Measurements from ENCODE around the gene SH2D4B. TPM values are rescaled to one million over a fixed set of nuclear protein-coding genes. Genes with fewer than 3 reads are reported as not detected.
A peak's percentile ranks its signal among the peaks of the same experiment; 100 is the strongest.

The SH2D4B gene
- total RNA-seq, 1 donor from 2014 or later, result 0.18 TPM

GRCh38 chr10:80498833-80499741 lies 38.6 kb upstream of the SH2D4B start:
- H3K9me3 Mint-ChIP-seq, result peaks cover 10% of the 10 kb centered on the region
- intact Hi-C loops (cut with micrococcal nuclease), result loop anchor here (1.0 to 10.0 kb wide), 3 partner anchors 12 to 294 kb away; partner anchors contain the start of genes ANXA11 and TSPAN14
- H3K4me3 Mint-ChIP-seq, result peak overlapping the region; percentile 74
- no peaks in the 10 kb centered on the region for H3K27me3 Mint-ChIP-seq (ENCODE audit: insufficient read depth)
- H3K27ac Mint-ChIP-seq, result peak overlapping the region; percentile 89
- H3K36me3 Mint-ChIP-seq (ENCODE audit: low read depth), result peaks cover 40% of the 10 kb centered on the region
- peak; percentile 40 for DNase-seq (ENCODE audit: low spot score)
- H3K4me1 Mint-ChIP-seq (ENCODE audit: low read depth), result peaks cover 92% of the 10 kb centered on the region

- Mint-ChIP-seq H3K36me3 (ENCODE audit: low read depth) (peaks cover 37% of the 10 kb centered on the region), H3K27ac (peak overlapping the region; percentile 89), H3K9me3 (peaks cover 10% of the 10 kb centered on the region), H3K4me3 (peak overlapping the region; percentile 56), H3K27me3 (ENCODE audit: insufficient read depth) (no peaks in the 10 kb centered on the region), H3K4me1 (ENCODE audit: low read depth) (peaks cover 92% of the 10 kb centered on the region)
- DNase-seq (ENCODE audit: low spot score), result no peak
- intact Hi-C loops (cut with micrococcal nuclease), result no loop called here
Observed at GRCh38 chr10:80500572-80501380, 36.9 kb upstream of the SH2D4B start.

GRCh38 chr10:80501381-80501912 lies 36.3 kb upstream of the SH2D4B start:
- H3K27ac Mint-ChIP-seq, result peak overlapping the region; percentile 32
- peaks cover 38% of the 10 kb centered on the region for H3K36me3 Mint-ChIP-seq (ENCODE audit: low read depth)
- DNase-seq (ENCODE audit: low spot score), result no peak
- H3K27me3 Mint-ChIP-seq (ENCODE audit: insufficient read depth), result no peaks in the 10 kb centered on the region
- H3K4me1 Mint-ChIP-seq (ENCODE audit: low read depth), result peaks cover 95% of the 10 kb centered on the region
- intact Hi-C loops (cut with micrococcal nuclease), result no loop called here
- peaks cover 7% of the 10 kb centered on the region for H3K9me3 Mint-ChIP-seq
- H3K4me3 Mint-ChIP-seq, result no peak overlapping the region

GRCh38 chr10:80501913-80502521 lies 35.7 kb upstream of the SH2D4B start:
- H3K27me3 Mint-ChIP-seq (ENCODE audit: insufficient read depth), result no peaks in the 10 kb centered on the region
- peak overlapping the region; percentile 32 for H3K27ac Mint-ChIP-seq
- DNase-seq (ENCODE audit: low spot score), result no peak
- H3K36me3 Mint-ChIP-seq (ENCODE audit: low read depth), result peaks cover 32% of the 10 kb centered on the region
- intact Hi-C loops (cut with micrococcal nuclease), result no loop called here
- H3K4me3 Mint-ChIP-seq, result no peak overlapping the region
- H3K9me3 Mint-ChIP-seq, result peaks cover 1% of the 10 kb centered on the region
- H3K4me1 Mint-ChIP-seq (ENCODE audit: low read depth), result peaks cover 89% of the 10 kb centered on the region

- Mint-ChIP-seq H3K4me3 (peak overlapping the region; percentile 11), H3K27ac (peak overlapping the region; percentile 86)
Observed at GRCh38 chr10:80502621-80503583, 34.8 kb upstream of the SH2D4B start.

GRCh38 chr10:80503584-80504157 lies 34.0 kb upstream of the SH2D4B start:
- peaks cover 32% of the 10 kb centered on the region for H3K36me3 Mint-ChIP-seq (ENCODE audit: low read depth)
- H3K4me1 Mint-ChIP-seq (ENCODE audit: low read depth), result peaks cover 73% of the 10 kb centered on the region
- DNase-seq (ENCODE audit: low spot score), result no peak
- H3K27ac Mint-ChIP-seq, result peak overlapping the region; percentile 86
- no peak overlapping the region for H3K4me3 Mint-ChIP-seq
- intact Hi-C loops (cut with micrococcal nuclease), result loop anchor here (2.0 kb wide), 1 partner anchor 51 kb away; no protein-coding TSS in a partner anchor
- H3K9me3 Mint-ChIP-seq, result no peaks in the 10 kb centered on the region
- H3K27me3 Mint-ChIP-seq (ENCODE audit: insufficient read depth), result no peaks in the 10 kb centered on the region

More at GRCh38 chr10:80502621-80503583, 34.8 kb upstream of the SH2D4B start:
- H3K9me3 Mint-ChIP-seq, result no peaks in the 10 kb centered on the region
- peaks cover 30% of the 10 kb centered on the region for H3K36me3 Mint-ChIP-seq (ENCODE audit: low read depth)
- peaks cover 81% of the 10 kb centered on the region for H3K4me1 Mint-ChIP-seq (ENCODE audit: low read depth)
- no peaks in the 10 kb centered on the region for H3K27me3 Mint-ChIP-seq (ENCODE audit: insufficient read depth)
- DNase-seq (ENCODE audit: low spot score), result no peak
- intact Hi-C loops (cut with micrococcal nuclease), result no loop called here

GRCh38 chr10:80504158-80504811 lies 33.4 kb upstream of the SH2D4B start:
- Mint-ChIP-seq H3K4me3 (no peak overlapping the region), H3K4me1 (ENCODE audit: low read depth) (peaks cover 67% of the 10 kb centered on the region), H3K9me3 (no peaks in the 10 kb centered on the region), H3K27ac (peak overlapping the region; percentile 86), H3K27me3 (ENCODE audit: insufficient read depth) (no peaks in the 10 kb centered on the region), H3K36me3 (ENCODE audit: low read depth) (peaks cover 36% of the 10 kb centered on the region)
- intact Hi-C loops (cut with micrococcal nuclease), result loop anchor here (2.0 kb wide), 1 partner anchor 51 kb away; no protein-coding TSS in a partner anchor
- no peak for DNase-seq (ENCODE audit: low spot score)

- Mint-ChIP-seq H3K36me3 (ENCODE audit: low read depth) (peaks cover 35% of the 10 kb centered on the region), H3K4me3 (no peak overlapping the region), H3K9me3 (no peaks in the 10 kb centered on the region), H3K27ac (peak overlapping the region; percentile 86), H3K4me1 (ENCODE audit: low read depth) (peaks cover 65% of the 10 kb centered on the region), H3K27me3 (ENCODE audit: insufficient read depth) (no peaks in the 10 kb centered on the region)
- DNase-seq (ENCODE audit: low spot score), result no peak
- intact Hi-C loops (cut with micrococcal nuclease), result loop anchor here (1.0 to 2.0 kb wide), 5 partner anchors 33 to 122 kb away; no protein-coding TSS in a partner anchor
Observed at GRCh38 chr10:80504897-80505465, 32.7 kb upstream of the SH2D4B start.

GRCh38 chr10:80506189-80506575 lies 31.5 kb upstream of the SH2D4B start:
- no peaks in the 10 kb centered on the region for H3K9me3 Mint-ChIP-seq
- H3K36me3 Mint-ChIP-seq (ENCODE audit: low read depth), result peaks cover 40% of the 10 kb centered on the region
- no peak overlapping the region for H3K4me3 Mint-ChIP-seq
- H3K27me3 Mint-ChIP-seq (ENCODE audit: insufficient read depth), result no peaks in the 10 kb centered on the region
- peaks cover 66% of the 10 kb centered on the region for H3K4me1 Mint-ChIP-seq (ENCODE audit: low read depth)
- intact Hi-C loops (cut with micrococcal nuclease), result no loop called here
- DNase-seq (ENCODE audit: low spot score), result no peak
- H3K27ac Mint-ChIP-seq, result no peak overlapping the region

GRCh38 chr10:80506836-80507487 lies 30.7 kb upstream of the SH2D4B start:
- Mint-ChIP-seq H3K27me3 (ENCODE audit: insufficient read depth) (no peaks in the 10 kb centered on the region), H3K36me3 (ENCODE audit: low read depth) (peaks cover 42% of the 10 kb centered on the region), H3K9me3 (no peaks in the 10 kb centered on the region), H3K4me3 (no peak overlapping the region), H3K4me1 (ENCODE audit: low read depth) (peaks cover 67% of the 10 kb centered on the region), H3K27ac (peak overlapping the region; percentile 16)
- intact Hi-C loops (cut with micrococcal nuclease), result no loop called here
- DNase-seq (ENCODE audit: low spot score), result no peak
